ENCODE data around the gene RAB36. TPM values are rescaled to one million over a fixed set of nuclear protein-coding genes. Genes with fewer than 3 reads are reported as not detected.

The RAB36 gene
- total RNA-seq, 2 donors from 2014 or later: 2.6 to 3.3 TPM

GRCh38 chr22:23154461-23154860 lies 9.2 kb downstream of the RAB36 start:
- Histone ChIP-seq H3K27me3 (ENCODE audit: control insufficient read depth, insufficient read depth, low read length, poor library complexity, severe bottlenecking) (no peaks in the 10 kb centered on the region), H3K36me3 (ENCODE audit: control insufficient read depth, insufficient read depth, low read length) (no peaks in the 10 kb centered on the region), H3K9me3 (ENCODE audit: control insufficient read depth, low read length) (no peaks in the 10 kb centered on the region), H3K4me1 (ENCODE audit: control insufficient read depth, insufficient read depth, low read length) (no peaks in the 10 kb centered on the region), H3K4me3 (ENCODE audit: low read length) (no peak overlapping the region), H3K27ac (ENCODE audit: low read depth, low read length) (no peak overlapping the region), H3K9ac (ENCODE audit: extremely low read depth, low read length, poor library complexity, severe bottlenecking) (no peak overlapping the region)
- 92 to 94% methylated on average over 2 to 5 of the region's 5 CpGs for WGBS, 2 experiments (ENCODE audit: insufficient coverage in 1 of 2, insufficient read length in 1 of 2)
- Mint-ChIP-seq H3K4me3 (no peak overlapping the region), H3K27ac (no peak overlapping the region), H3K36me3 (ENCODE audit: low read depth) (peaks cover 3% of the 10 kb centered on the region), H3K4me1 (peaks cover 14% of the 10 kb centered on the region), H3K27me3 (ENCODE audit: insufficient read depth) (no peaks in the 10 kb centered on the region), H3K9me3 (no peaks in the 10 kb centered on the region)
- TF ChIP-seq, protein P1, sequence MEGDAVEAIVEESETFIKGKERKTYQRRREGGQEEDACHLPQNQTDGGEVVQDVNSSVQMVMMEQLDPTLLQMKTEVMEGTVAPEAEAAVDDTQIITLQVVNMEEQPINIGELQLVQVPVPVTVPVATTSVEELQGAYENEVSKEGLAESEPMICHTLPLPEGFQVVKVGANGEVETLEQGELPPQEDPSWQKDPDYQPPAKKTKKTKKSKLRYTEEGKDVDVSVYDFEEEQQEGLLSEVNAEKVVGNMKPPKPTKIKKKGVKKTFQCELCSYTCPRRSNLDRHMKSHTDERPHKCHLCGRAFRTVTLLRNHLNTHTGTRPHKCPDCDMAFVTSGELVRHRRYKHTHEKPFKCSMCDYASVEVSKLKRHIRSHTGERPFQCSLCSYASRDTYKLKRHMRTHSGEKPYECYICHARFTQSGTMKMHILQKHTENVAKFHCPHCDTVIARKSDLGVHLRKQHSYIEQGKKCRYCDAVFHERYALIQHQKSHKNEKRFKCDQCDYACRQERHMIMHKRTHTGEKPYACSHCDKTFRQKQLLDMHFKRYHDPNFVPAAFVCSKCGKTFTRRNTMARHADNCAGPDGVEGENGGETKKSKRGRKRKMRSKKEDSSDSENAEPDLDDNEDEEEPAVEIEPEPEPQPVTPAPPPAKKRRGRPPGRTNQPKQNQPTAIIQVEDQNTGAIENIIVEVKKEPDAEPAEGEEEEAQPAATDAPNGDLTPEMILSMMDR (conservative IDR thresholded peaks at IDR 0.05): no peak
- DNase-seq: no peak

- 91 to 100% methylated on average over 3 of the region's 3 CpGs for WGBS, 2 experiments (ENCODE audit: insufficient coverage in 1 of 2, insufficient read length in 1 of 2)
- Mint-ChIP-seq H3K9me3 (no peaks in the 10 kb centered on the region), H3K4me3 (no peak overlapping the region), H3K4me1 (peaks cover 9% of the 10 kb centered on the region), H3K36me3 (ENCODE audit: low read depth) (no peaks in the 10 kb centered on the region), H3K27ac (no peak overlapping the region), H3K27me3 (ENCODE audit: insufficient read depth) (no peaks in the 10 kb centered on the region)
- no peaks in the 10 kb centered on the region for H3K36me3 ChIP-seq (ENCODE audit: control insufficient read depth, insufficient read depth, low read length)
- H3K9me3 ChIP-seq (ENCODE audit: control insufficient read depth, low read length): no peaks in the 10 kb centered on the region
- DNase-seq: no peak
- H3K27me3 ChIP-seq (ENCODE audit: control insufficient read depth, insufficient read depth, low read length, poor library complexity, severe bottlenecking): no peaks in the 10 kb centered on the region
- H3K9ac ChIP-seq (ENCODE audit: extremely low read depth, low read length, poor library complexity, severe bottlenecking): no peak overlapping the region
- no peak overlapping the region for H3K27ac ChIP-seq (ENCODE audit: low read depth, low read length)
- no peak overlapping the region for H3K4me3 ChIP-seq (ENCODE audit: low read length)
- H3K4me1 ChIP-seq (ENCODE audit: control insufficient read depth, insufficient read depth, low read length): no peaks in the 10 kb centered on the region
- TF ChIP-seq, protein P1 (conservative IDR thresholded peaks at IDR 0.05): no peak
Measured at GRCh38 chr22:23155143-23155542, 9.9 kb downstream of the RAB36 start.

DNA sequence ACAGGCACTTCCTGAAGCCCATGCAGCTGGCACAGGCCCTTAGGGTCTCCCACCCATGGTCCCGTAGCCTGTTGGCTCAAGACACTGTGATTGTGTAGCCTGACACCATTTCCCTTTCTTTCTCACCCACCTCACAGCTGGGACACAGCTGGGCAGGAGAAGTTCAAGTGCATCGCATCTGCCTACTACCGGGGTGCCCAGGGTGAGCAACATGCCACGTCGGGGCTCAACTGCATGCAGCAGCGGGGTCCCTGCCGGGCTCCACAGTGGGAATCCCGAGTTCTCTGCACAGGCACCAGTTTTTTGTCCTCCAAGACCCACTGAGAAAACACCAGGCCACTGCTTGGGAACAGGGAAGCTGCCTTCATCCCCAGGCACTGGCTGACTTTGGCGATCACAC lies 10.6 kb downstream of the RAB36 start:
- Mint-ChIP-seq H3K4me1 (peaks cover 9% of the 10 kb centered on the region), H3K4me3 (no peak overlapping the region), H3K9me3 (no peaks in the 10 kb centered on the region), H3K27me3 (ENCODE audit: insufficient read depth) (no peaks in the 10 kb centered on the region), H3K27ac (no peak overlapping the region), H3K36me3 (ENCODE audit: low read depth) (no peaks in the 10 kb centered on the region)
- no peaks in the 10 kb centered on the region for H3K4me1 ChIP-seq (ENCODE audit: control insufficient read depth, insufficient read depth, low read length)
- TF ChIP-seq, protein P1 (conservative IDR thresholded peaks at IDR 0.05): no peak
- no peak for DNase-seq
- no peak overlapping the region for H3K9ac ChIP-seq (ENCODE audit: extremely low read depth, low read length, poor library complexity, severe bottlenecking)
- H3K27ac ChIP-seq (ENCODE audit: low read depth, low read length): no peak overlapping the region
- H3K27me3 ChIP-seq (ENCODE audit: control insufficient read depth, insufficient read depth, low read length, poor library complexity, severe bottlenecking): no peaks in the 10 kb centered on the region
- H3K9me3 ChIP-seq (ENCODE audit: control insufficient read depth, low read length): no peaks in the 10 kb centered on the region
- WGBS, 2 experiments (ENCODE audit: insufficient coverage in 1 of 2, insufficient read length in 1 of 2): 88 to 96% methylated on average over 9 of the region's 9 CpGs
- H3K36me3 ChIP-seq (ENCODE audit: control insufficient read depth, insufficient read depth, low read length): no peaks in the 10 kb centered on the region
- H3K4me3 ChIP-seq (ENCODE audit: low read length): no peak overlapping the region
